Measurements from ENCODE around the gene FOXN3. TPM values are rescaled to one million over a fixed set of nuclear protein-coding genes. Genes with fewer than 3 reads are reported as not detected.

The FOXN3 gene
- total and polyA plus RNA-seq, 10 donors, result 9.2 to 121 (median 98.3) TPM

DNA sequence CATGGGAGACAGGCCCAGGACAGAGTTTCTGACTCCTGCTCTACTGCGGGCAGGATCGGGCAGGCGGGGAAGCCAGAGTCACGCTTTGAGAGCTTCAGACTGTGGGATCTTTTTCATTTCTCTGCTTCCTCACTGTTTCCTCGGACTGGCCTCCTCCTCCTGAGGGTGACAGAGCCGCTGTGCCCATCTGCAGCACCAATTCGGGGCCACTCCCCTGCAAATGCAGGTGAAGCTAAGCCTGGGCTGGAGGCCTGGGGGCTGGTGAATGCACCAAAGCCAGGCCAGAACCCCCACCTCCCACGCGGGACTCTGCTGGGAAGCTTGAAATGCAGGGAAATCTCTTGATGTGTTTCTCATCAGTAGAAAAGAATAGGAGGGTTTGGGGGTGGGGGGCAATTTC, 77.5 kb downstream of the FOXN3 start:
- intact Hi-C loops (cut with DNase I; ENCODE audit: low total_unique reads), result no loop called here
- WGBS, 5 donors, result 72 to 91% (median 75%) methylated on average over 9 of the region's 9 CpGs
- TF ChIP-seq CTCF (IDR thresholded peaks at IDR 0.05 in 8 of 11, conservative IDR thresholded peaks at IDR 0.05 in 3 of 11), result no peak
- no peak for TF ChIP-seq POLR2A (IDR thresholded peaks at IDR 0.05)
- no peak for TF ChIP-seq POLR2AphosphoS5 (IDR thresholded peaks at IDR 0.05)
- Histone ChIP-seq H3K36me3 (peaks cover 0 to 4% (median 0%) of the 10 kb centered on the region in 6 donors), H3K27me3 (replicated peaks in 1 of 7) (no peaks in the 10 kb centered on the region), H3K27ac (peak overlapping the region in 5 of 8 donors; percentile 12 to 59 (median 21)), H3K9me3 (no peaks in the 10 kb centered on the region), H3K4me3 (no peak overlapping the region), H3K4me1 (peaks cover 10 to 51% (median 39%) of the 10 kb centered on the region in 6 donors)
- DNase-seq, result no peak

- TF ChIP-seq CTCF (IDR thresholded peaks at IDR 0.05 in 8 of 11, conservative IDR thresholded peaks at IDR 0.05 in 3 of 11), result no peak
- no peak for TF ChIP-seq POLR2AphosphoS5 (IDR thresholded peaks at IDR 0.05)
- no peak for TF ChIP-seq POLR2A (IDR thresholded peaks at IDR 0.05)
- H3K9me3 ChIP-seq, result no peaks in the 10 kb centered on the region
- H3K4me3 ChIP-seq, result no peak overlapping the region
- WGBS, 5 donors, result 79 to 96% (median 93%) methylated on average over 7 to 9 of the region's 9 CpGs
- no peak for DNase-seq
- peaks cover 0 to 4% (median 0%) of the 10 kb centered on the region in 6 donors for H3K36me3 ChIP-seq
- peak overlapping the region in 4 of 8 donors; percentile 12 to 59 (median 36) for H3K27ac ChIP-seq
- intact Hi-C loops (cut with DNase I; ENCODE audit: low total_unique reads), result no loop called here
- no peaks in the 10 kb centered on the region for H3K27me3 ChIP-seq (replicated peaks in 1 of 7)
- H3K4me1 ChIP-seq, result peaks cover 10 to 51% (median 39%) of the 10 kb centered on the region in 6 donors
Measured at GRCh38 chr14:89339158-89339557, 77.9 kb downstream of the FOXN3 start.

DNA sequence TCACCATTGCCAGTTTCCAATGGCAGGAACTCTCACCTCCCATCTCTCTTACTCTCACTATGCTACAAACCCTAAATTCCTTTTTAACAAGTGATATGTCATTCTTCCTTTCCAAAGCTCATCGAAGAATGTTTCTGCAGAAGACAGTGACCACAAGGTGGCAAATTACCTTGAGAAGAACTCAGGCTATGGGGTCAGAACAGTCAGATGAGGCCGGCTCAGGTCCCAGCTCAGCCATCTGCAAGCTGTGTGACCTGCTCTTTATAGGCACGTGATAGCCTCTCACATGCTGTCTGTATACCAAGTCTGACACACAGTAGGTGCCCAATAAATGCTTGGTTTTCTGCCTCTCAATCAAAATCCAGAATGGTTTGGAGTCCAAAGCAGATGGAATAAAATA, 80.7 kb downstream of the FOXN3 start:
- DNase-seq, result no peak
- no peak overlapping the region for H3K4me3 ChIP-seq
- 64 to 76% (median 71%) methylated on average over 3 of the region's 3 CpGs for WGBS, 5 donors

GRCh38 chr14:89332031-89332430, 85.0 kb downstream of the FOXN3 start:
- Histone ChIP-seq H3K27me3 (replicated peaks in 1 of 7) (no peaks in the 10 kb centered on the region), H3K36me3 (peaks cover 0 to 5% (median 0%) of the 10 kb centered on the region in 6 donors), H3K27ac (no peak overlapping the region), H3K9me3 (no peaks in the 10 kb centered on the region), H3K4me1 (peaks cover 0 to 45% (median 8%) of the 10 kb centered on the region in 6 donors), H3K4me3 (no peak overlapping the region)
- intact Hi-C loops (cut with DNase I; ENCODE audit: low total_unique reads), result no loop called here
- no peak for DNase-seq
- WGBS, 5 donors, result 80 to 96% (median 91%) methylated on average over 3 of the region's 3 CpGs
- TF ChIP-seq CTCF (IDR thresholded peaks at IDR 0.05 in 8 of 11, conservative IDR thresholded peaks at IDR 0.05 in 3 of 11), result no peak
- no peak for TF ChIP-seq POLR2AphosphoS5 (IDR thresholded peaks at IDR 0.05)
- no peak for TF ChIP-seq POLR2A (IDR thresholded peaks at IDR 0.05)

More for the DNA sequence above, 80.7 kb downstream of the FOXN3 start:
- Histone ChIP-seq H3K27me3 (replicated peaks in 1 of 7) (no peaks in the 10 kb centered on the region), H3K4me1 (peaks cover 10 to 70% (median 38%) of the 10 kb centered on the region in 6 donors), H3K36me3 (peaks cover 0 to 4% (median 0%) of the 10 kb centered on the region in 6 donors), H3K27ac (no peak overlapping the region), H3K9me3 (no peaks in the 10 kb centered on the region)
- intact Hi-C loops (cut with DNase I; ENCODE audit: low total_unique reads), result no loop called here
- TF ChIP-seq POLR2A (IDR thresholded peaks at IDR 0.05) (no peak), POLR2AphosphoS5 (IDR thresholded peaks at IDR 0.05) (no peak), CTCF (IDR thresholded peaks at IDR 0.05 in 8 of 11, conservative IDR thresholded peaks at IDR 0.05 in 3 of 11) (peak in 7 of 11 experiments; percentile 18 to 39 (median 27))
